CD14-positive monocyte (primary cell): ENCODE results near the gene CLEC11A. TPM values are rescaled to one million over a fixed set of nuclear protein-coding genes. Genes with fewer than 3 reads are reported as not detected.

ENCODE experiments used
- DNase-seq, 3 donors: peaks; one replicate each; pipeline ENCODE4 v3.0.0-alpha.2; 2011 to 2022
- H2AFZ ChIP-seq: 2 replicates; pipeline ENCODE4 v1.6.0; 2012; ENCODE audit warnings: mild to moderate bottlenecking, low read depth, low read length, inconsistent platforms; ENCODE audit not compliant: insufficient read depth, poor library complexity, severe bottlenecking
- H3K27ac ChIP-seq, 2 donors: 1 replicate in 1 of 2; 2 replicates in 1 of 2; pipeline ENCODE4 v1.5.1; 2012 to 2013; ENCODE audit warnings: low read length in 2 of 2, control low read depth in 1 of 2, inconsistent platforms in 1 of 2, low read depth in 1 of 2, mild to moderate bottlenecking in 1 of 2
- H3K27me3 ChIP-seq, 2 donors: one replicate each; pipeline versions ENCODE4 v1.6.0 to v1.6.1; 2011 to 2013; ENCODE audit warnings: low read length in 2 of 2; ENCODE audit not compliant: control insufficient read depth in 2 of 2, insufficient read depth in 2 of 2
- H3K36me3 ChIP-seq, 2 donors: replicated peaks in 1 of 2; 1 replicate in 1 of 2; 2 replicates in 1 of 2; pipeline versions ENCODE4 v1.5.1 to v1.6.1; 2012 to 2013; ENCODE audit warnings: low read length in 2 of 2, control low read depth in 1 of 2, inconsistent platforms in 1 of 2, mild to moderate bottlenecking in 1 of 2; ENCODE audit not compliant: insufficient read depth in 2 of 2, control insufficient read depth in 1 of 2
- H3K4me1 ChIP-seq, 2 donors: 1 replicate in 1 of 2; 2 replicates in 1 of 2; pipeline versions ENCODE4 v1.5.1 to v1.6.1; 2012 to 2013; ENCODE audit warnings: low read length in 2 of 2, control low read depth in 1 of 2, inconsistent platforms in 1 of 2, mild to moderate bottlenecking in 1 of 2, moderate library complexity in 1 of 2; ENCODE audit not compliant: insufficient read depth in 2 of 2, control insufficient read depth in 1 of 2
- H3K4me2 ChIP-seq: replicated peaks from 2 replicates; pipeline ENCODE3; 2012; ENCODE audit warnings: low read length, moderate library complexity, mild to moderate bottlenecking; ENCODE audit not compliant: poor library complexity, severe bottlenecking; ENCODE audit errors: extremely low read depth
- H3K4me3 ChIP-seq, 3 experiments: fragments of 200-600 bp in 1 of 3; sonication (generic) in 1 of 3; replicated peaks in 1 of 3; 1 replicate in 2 of 3; 2 replicates in 1 of 3; pipeline ENCODE4 v1.5.1; 2011 to 2013; ENCODE audit warnings: low read length in 3 of 3, mild to moderate bottlenecking in 3 of 3, control low read depth in 2 of 3, low read depth in 2 of 3, inconsistent platforms in 1 of 3, moderate library complexity in 1 of 3
- H3K79me2 ChIP-seq: 2 replicates; pipeline ENCODE4 v1.6.0; 2012; ENCODE audit warnings: mild to moderate bottlenecking, control low read depth, inconsistent platforms, low read length, moderate library complexity; ENCODE audit not compliant: insufficient read depth
- H3K9ac ChIP-seq: 2 replicates; pipeline ENCODE4 v1.6.0; 2017; ENCODE audit warnings: low read length, mild to moderate bottlenecking; ENCODE audit not compliant: insufficient read depth, poor library complexity, severe bottlenecking
- H3K9me3 ChIP-seq, 2 donors: replicated peaks in 1 of 2; 1 replicate in 1 of 2; 2 replicates in 1 of 2; pipeline versions ENCODE4 v1.5.1 to v1.6.1; 2012 to 2013; ENCODE audit warnings: low read length in 2 of 2, control low read depth in 1 of 2; ENCODE audit not compliant: control insufficient read depth in 1 of 2, insufficient read depth in 1 of 2
- H4K20me1 ChIP-seq: 2 replicates; pipeline ENCODE4 v1.6.0; 2012; ENCODE audit warnings: mild to moderate bottlenecking, low read length, control low read depth, moderate library complexity; ENCODE audit not compliant: insufficient read depth
- H3K27ac Mint-ChIP-seq, 7 donors: one replicate each; pipeline ENCODE4 v1.8.0; 2020; ENCODE audit warnings: mild to moderate bottlenecking in 7 of 7, mixed read lengths in 7 of 7, moderate library complexity in 6 of 7, inconsistent platforms in 2 of 7
- H3K27me3 Mint-ChIP-seq, 3 donors: one replicate each; pipeline ENCODE4 v1.8.0; 2021 to 2022; ENCODE audit warnings: low read depth in 3 of 3, mild to moderate bottlenecking in 3 of 3, mixed read lengths in 3 of 3, moderate library complexity in 3 of 3, inconsistent platforms in 1 of 3
- H3K36me3 Mint-ChIP-seq, 2 donors: one replicate each; pipeline ENCODE4 v1.8.0; 2020; ENCODE audit warnings: mixed read lengths in 2 of 2, inconsistent platforms in 1 of 2, mild to moderate bottlenecking in 1 of 2
- H3K4me1 Mint-ChIP-seq: one replicate; pipeline ENCODE4 v1.8.0; 2020; ENCODE audit warnings: mild to moderate bottlenecking, mixed read lengths
- H3K4me3 Mint-ChIP-seq, 2 donors: one replicate each; pipeline ENCODE4 v1.8.0; 2020; ENCODE audit warnings: mild to moderate bottlenecking in 2 of 2, mixed read lengths in 2 of 2, moderate library complexity in 1 of 2
- H3K9me3 Mint-ChIP-seq, 7 donors: one replicate each; pipeline ENCODE4 v1.8.0; 2020 to 2022; ENCODE audit warnings: mixed read lengths in 7 of 7, mild to moderate bottlenecking in 6 of 7, moderate library complexity in 6 of 7, inconsistent platforms in 2 of 7
- CTCF ChIP-seq: fragments of 200-600 bp; IDR thresholded peaks from one replicate; pipeline ENCODE4 v1.8.0; 2022; ENCODE audit warnings: antibody characterized with exemption, mild to moderate bottlenecking
- WGBS: methylation state at CpG from one replicate; pipeline ENCODE4 v1.1.5; 2013; ENCODE audit warnings: missing lambda C conversion rate; ENCODE audit not compliant: insufficient coverage; 5-methylcytosine and 5-hydroxymethylcytosine counted together
- intact Hi-C, 2 donors: fragments of 100-400 bp; cut with micrococcal nuclease; formaldehyde crosslinking; loops; one replicate each; pipeline versions ENCODE4 v1.15.0 to v1.15.1; 2023
- polyA plus RNA-seq, 3 donors: library from polyadenylated mRNA; depleted of rRNA in 1 of 3; unstranded in 2 of 3; stranded (reverse) in 1 of 3; fragments of 300-500 nt in 2 of 3; fragments of >200 nt in 1 of 3; fragmentation: Illumina TruSeq in 2 of 3; gene quantifications; 1 replicate in 2 of 3; 2 replicates in 1 of 3; pipeline ENCODE4 v1.2.3, GENCODE V29; 2012 to 2021

The CLEC11A gene
- polyA plus RNA-seq, 3 donors: 8.2 to 49.1 (median 12.4) TPM

- Mint-ChIP-seq H3K4me1 (peaks cover 3% of the 10 kb centered on the region), H3K36me3 (no peaks in the 10 kb centered on the region), H3K4me3 (peak overlapping the region in 1 of 2 donors; percentile 42), H3K9me3 (peaks cover 0 to 3% (median 0%) of the 10 kb centered on the region in 7 donors), H3K27me3 (peaks cover 35 to 51% (median 38%) of the 10 kb centered on the region in 3 donors), H3K27ac (no peak overlapping the region)
- Histone ChIP-seq H2AFZ (no peak overlapping the region), H3K9me3 (no peaks in the 10 kb centered on the region), H3K36me3 (no peaks in the 10 kb centered on the region), H3K27ac (no peak overlapping the region), H3K9ac (no peak overlapping the region), H3K4me2 (no peak overlapping the region), H4K20me1 (no peaks in the 10 kb centered on the region), H3K4me3 (no peak overlapping the region), H3K27me3 (peaks cover 0 to 22% of the 10 kb centered on the region in 2 donors), H3K79me2 (no peaks in the 10 kb centered on the region), H3K4me1 (no peaks in the 10 kb centered on the region)
- TF ChIP-seq CTCF: no peak
- DNase-seq: no peak
- intact Hi-C loops: loop anchor here in 1 of 2 donors (10.0 kb wide), 1 partner anchor 82 kb away; no protein-coding TSS in a partner anchor
- 80% methylated on average over 13 of the region's 23 CpGs for WGBS
Observed at GRCh38 chr19:50702158-50702870, 20.9 kb upstream of the CLEC11A start.

- peaks cover 33 to 44% (median 35%) of the 10 kb centered on the region in 3 donors for H3K27me3 Mint-ChIP-seq
- TF ChIP-seq CTCF: no peak
- peak in 1 of 3 donors; percentile 29 for DNase-seq
- Histone ChIP-seq H3K4me2 (no peak overlapping the region), H3K79me2 (no peaks in the 10 kb centered on the region), H3K4me1 (no peaks in the 10 kb centered on the region), H2AFZ (no peak overlapping the region), H4K20me1 (no peaks in the 10 kb centered on the region), H3K9me3 (no peaks in the 10 kb centered on the region), H3K36me3 (no peaks in the 10 kb centered on the region), H3K4me3 (no peak overlapping the region), H3K27me3 (peaks cover 0 to 22% of the 10 kb centered on the region in 2 donors), H3K9ac (no peak overlapping the region), H3K27ac (no peak overlapping the region)
- peak overlapping the region in 1 of 2 donors; percentile 78 for H3K4me3 Mint-ChIP-seq
- WGBS: 55% methylated on average over 44 of the region's 47 CpGs
- H3K4me1 Mint-ChIP-seq: peaks cover 3% of the 10 kb centered on the region
- peaks cover 0 to 3% (median 0%) of the 10 kb centered on the region in 7 donors for H3K9me3 Mint-ChIP-seq
- intact Hi-C loops: loop anchor here in 1 of 2 donors (10.0 kb wide), 1 partner anchor 82 kb away; no protein-coding TSS in a partner anchor
- H3K36me3 Mint-ChIP-seq: no peaks in the 10 kb centered on the region
- no peak overlapping the region for H3K27ac Mint-ChIP-seq
Observed at GRCh38 chr19:50702871-50703829, 20.0 kb upstream of the CLEC11A start.
